HEK293T (cell line): Measurements from ENCODE around the gene KCNK7.

ENCODE experiments used
- CTCF ChIA-PET: fragments of 350-600 bp; formaldehyde crosslinking; extraction: SDS; loops from one replicate; lab custom pipeline; 2021; ENCODE audit warnings: antibody characterized with exemption, inconsistent platforms; lab: Yijun Ruan, JAX
- POLR2A ChIA-PET: fragments of 350-600 bp; formaldehyde crosslinking; extraction: SDS; loops from one replicate; lab custom pipeline; 2020; ENCODE audit warnings: antibody characterized with exemption, inconsistent platforms; lab: Yijun Ruan, JAX
- DNase-seq: peaks from one replicate; pipeline ENCODE4 v3.0.0; 2012; ENCODE audit warnings: mixed read lengths; ENCODE audit errors: extremely low spot score
- ARNT ChIP-seq: fragments of 450-650 bp; IDR thresholded peaks from 2 replicates; pipeline ENCODE4 v1.6.1; 2017; ENCODE audit warnings: mild to moderate bottlenecking
- BHLHE40 ChIP-seq: fragments of 450-650 bp; IDR thresholded peaks from 2 replicates; pipeline ENCODE4 v1.6.1; 2016; ENCODE audit warnings: mild to moderate bottlenecking, moderate library complexity, borderline replicate concordance
- CTBP1 ChIP-seq: fragments of 450-650 bp; IDR thresholded peaks from 2 replicates; pipeline ENCODE4 v1.6.1; 2016; ENCODE audit warnings: borderline replicate concordance
- ELF4 ChIP-seq: fragments of 450-650 bp; IDR thresholded peaks from 2 replicates; pipeline ENCODE4 v1.6.1; 2017; ENCODE audit warnings: antibody characterized with exemption
- FOXA1 ChIP-seq: fragments of 450-650 bp; IDR thresholded peaks from 2 replicates; pipeline ENCODE4 v1.6.1; 2016; ENCODE audit warnings: mild to moderate bottlenecking
- FOXK2 ChIP-seq: fragments of 450-650 bp; IDR thresholded peaks from 2 replicates; pipeline ENCODE4 v1.6.1; 2016; ENCODE audit warnings: mild to moderate bottlenecking
- FOXM1 ChIP-seq: fragments of 450-650 bp; IDR thresholded peaks from 2 replicates; pipeline ENCODE4 v1.6.1; 2017; ENCODE audit warnings: mild to moderate bottlenecking, borderline replicate concordance
- HDGF ChIP-seq: fragments of 450-650 bp; IDR thresholded peaks from 2 replicates; pipeline ENCODE4 v1.6.1; 2017; ENCODE audit warnings: antibody characterized with exemption, borderline replicate concordance
- L3MBTL2 ChIP-seq: fragments of 450-650 bp; conservative IDR thresholded peaks from 2 replicates; pipeline ENCODE4 v1.6.1; 2016; ENCODE audit warnings: mild to moderate bottlenecking
- LEF1 ChIP-seq: fragments of 450-650 bp; IDR thresholded peaks from 2 replicates; pipeline ENCODE4 v1.6.1; 2017; ENCODE audit warnings: mild to moderate bottlenecking, borderline replicate concordance
- NFRKB ChIP-seq: fragments of 450-650 bp; IDR thresholded peaks from 2 replicates; pipeline ENCODE4 v1.6.1; 2016; ENCODE audit warnings: mild to moderate bottlenecking, moderate library complexity
- SP1 ChIP-seq: fragments of 450-650 bp; IDR thresholded peaks from 2 replicates; pipeline ENCODE4 v1.6.1; 2017
- SUZ12 ChIP-seq: fragments of 450-650 bp; IDR thresholded peaks from 2 replicates; pipeline ENCODE4 v1.6.1; 2016; ENCODE audit warnings: mild to moderate bottlenecking
- TARDBP ChIP-seq: fragments of 450-650 bp; IDR thresholded peaks from 2 replicates; pipeline ENCODE4 v1.6.1; 2016
- ZNF384 ChIP-seq: fragments of 450-650 bp; IDR thresholded peaks from 2 replicates; pipeline ENCODE4 v1.6.1; 2016
- TF ChIP-seq, protein P1 (sequence below): fragments of 450-650 bp; IDR thresholded peaks from 2 replicates; pipeline ENCODE4 v1.6.1; 2016

The KCNK7 gene

DNA sequence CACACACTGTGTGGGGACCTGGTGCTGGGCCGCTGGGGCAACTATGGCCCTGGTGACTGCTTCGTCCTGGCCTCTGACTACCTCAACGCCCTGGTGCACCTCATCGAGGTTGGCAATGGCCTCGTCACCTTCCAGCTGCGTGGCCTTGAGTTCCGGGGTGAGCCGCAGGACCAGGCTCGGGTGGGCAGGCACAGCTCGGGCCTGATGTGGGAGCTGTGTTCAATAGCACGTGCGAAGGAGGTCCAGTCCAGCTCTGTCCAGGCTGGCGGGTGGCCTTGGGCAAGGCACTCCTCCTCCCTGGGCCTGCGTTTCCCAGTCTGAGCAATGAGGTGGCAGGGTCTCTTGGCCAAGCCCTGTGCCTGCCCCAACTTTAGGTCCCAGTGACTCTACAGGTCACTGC, 34.0 kb upstream of the KCNK7 start:
- DNase-seq, result no peak
- TF ChIP-seq FOXK2, result no peak
- no peak for TF ChIP-seq CTBP1
- TF ChIP-seq SP1, result no peak
- TF ChIP-seq SUZ12, result no peak
- TF ChIP-seq BHLHE40, result no peak
- no peak for TF ChIP-seq ZNF384
- TF ChIP-seq, protein P1, sequence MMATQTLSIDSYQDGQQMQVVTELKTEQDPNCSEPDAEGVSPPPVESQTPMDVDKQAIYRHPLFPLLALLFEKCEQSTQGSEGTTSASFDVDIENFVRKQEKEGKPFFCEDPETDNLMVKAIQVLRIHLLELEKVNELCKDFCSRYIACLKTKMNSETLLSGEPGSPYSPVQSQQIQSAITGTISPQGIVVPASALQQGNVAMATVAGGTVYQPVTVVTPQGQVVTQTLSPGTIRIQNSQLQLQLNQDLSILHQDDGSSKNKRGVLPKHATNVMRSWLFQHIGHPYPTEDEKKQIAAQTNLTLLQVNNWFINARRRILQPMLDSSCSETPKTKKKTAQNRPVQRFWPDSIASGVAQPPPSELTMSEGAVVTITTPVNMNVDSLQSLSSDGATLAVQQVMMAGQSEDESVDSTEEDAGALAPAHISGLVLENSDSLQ, result no peak
- TF ChIP-seq L3MBTL2, result no peak
- TF ChIP-seq FOXM1, result no peak
- no peak for TF ChIP-seq TARDBP
- no peak for TF ChIP-seq FOXA1
- TF ChIP-seq LEF1, result no peak
- no peak for TF ChIP-seq HDGF
- TF ChIP-seq ARNT, result no peak
- no peak for TF ChIP-seq NFRKB
- TF ChIP-seq ELF4, result no peak
- CTCF ChIA-PET, result no interaction called here
- POLR2A ChIA-PET, result interaction anchor here (0.6 to 1.3 kb wide), 2 partner anchors 8 to 14 kb away, joined by 3 to 4 read pairs; partner anchors contain the start of genes PCNX3 and SIPA1

DNA sequence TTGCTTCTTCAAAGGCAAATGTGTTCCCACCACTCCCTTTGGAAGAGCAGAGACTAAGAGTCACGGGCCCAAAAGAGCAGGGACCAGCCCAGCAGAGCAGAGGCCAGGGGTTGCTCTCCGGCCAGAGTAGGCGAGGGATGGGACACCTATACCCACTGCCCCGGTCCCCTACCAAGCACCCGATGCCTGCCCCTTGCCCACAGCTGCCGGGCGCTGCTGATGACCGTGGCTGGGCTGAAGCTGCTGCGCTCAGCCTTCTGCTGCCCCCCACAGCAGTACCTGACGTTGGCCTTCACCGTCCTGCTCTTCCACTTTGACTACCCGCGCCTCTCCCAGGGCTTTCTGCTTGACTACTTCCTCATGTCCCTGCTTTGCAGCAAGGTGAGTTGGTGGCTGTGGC, 31.6 kb upstream of the KCNK7 start:
- TF ChIP-seq NFRKB (no peak), SUZ12 (no peak), TARDBP (no peak), LEF1 (no peak), SP1 (no peak), CTBP1 (no peak), FOXM1 (no peak), BHLHE40 (no peak), L3MBTL2 (no peak), ZNF384 (no peak), ARNT (no peak)
- ChIA-PET POLR2A (interaction anchor here (1.0 to 2.3 kb wide), 3 partner anchors 11 to 262 kb away, joined by 3 to 7 read pairs (median 3); partner anchors contain the start of gene SIPA1), CTCF (interaction anchor here (0.6 kb wide), 1 partner anchor 153 kb away, joined by 3 read pairs; no protein-coding TSS in a partner anchor)
- DNase-seq, result no peak

DNA sequence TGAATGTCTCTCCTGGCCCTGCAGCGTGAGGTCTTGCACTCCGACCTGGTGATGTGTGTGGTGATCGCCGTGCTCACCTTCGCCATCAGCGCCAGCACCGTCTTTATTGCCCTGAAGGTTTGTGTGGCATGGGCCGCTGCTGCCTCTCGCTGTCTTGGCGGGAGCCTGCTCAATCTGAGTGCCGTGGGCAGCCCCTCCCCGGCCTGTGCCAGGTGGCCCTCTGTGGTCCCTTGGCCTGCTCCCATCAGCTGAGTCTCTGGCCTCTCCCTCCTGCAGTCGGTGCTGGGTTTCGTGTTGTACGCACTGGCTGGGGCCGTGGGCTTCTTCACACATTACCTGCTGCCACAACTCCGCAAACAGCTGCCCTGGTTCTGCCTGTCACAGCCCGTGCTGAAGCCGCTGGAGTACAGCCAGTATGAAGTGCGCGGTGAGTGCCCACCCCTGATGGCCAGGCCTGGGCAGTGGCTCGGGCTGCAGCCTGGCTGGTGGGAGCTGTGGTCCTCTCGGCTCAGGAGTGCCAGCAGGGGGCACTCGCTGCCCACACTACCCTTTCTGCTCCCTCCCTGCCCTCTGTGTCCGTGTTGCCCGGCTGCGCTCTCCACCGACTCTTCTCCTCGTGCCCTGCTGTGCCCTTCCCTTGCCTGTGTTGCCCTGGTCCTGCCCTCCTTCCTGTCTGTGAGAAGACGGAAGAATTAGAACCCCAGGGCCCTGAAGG, 30.2 kb upstream of the KCNK7 start:
- peak; percentile 54 for DNase-seq
- ChIA-PET CTCF (interaction anchor here (0.6 to 1.5 kb wide), 5 partner anchors 8 to 193 kb away, joined by 3 to 6 read pairs (median 5); partner anchors contain the start of gene SIPA1), POLR2A (interaction anchor here (0.8 to 2.3 kb wide), 4 partner anchors 10 to 95 kb away, joined by 3 to 7 read pairs (median 4); partner anchors contain the start of genes PCNX3, RELA, RNASEH2C and SIPA1)
- TF ChIP-seq TARDBP (no peak), LEF1 (no peak), SP1 (no peak), ELF4 (no peak), L3MBTL2 (no peak), FOXK2 (no peak), HDGF (no peak)
- TF ChIP-seq, protein P1, result no peak

DNA sequence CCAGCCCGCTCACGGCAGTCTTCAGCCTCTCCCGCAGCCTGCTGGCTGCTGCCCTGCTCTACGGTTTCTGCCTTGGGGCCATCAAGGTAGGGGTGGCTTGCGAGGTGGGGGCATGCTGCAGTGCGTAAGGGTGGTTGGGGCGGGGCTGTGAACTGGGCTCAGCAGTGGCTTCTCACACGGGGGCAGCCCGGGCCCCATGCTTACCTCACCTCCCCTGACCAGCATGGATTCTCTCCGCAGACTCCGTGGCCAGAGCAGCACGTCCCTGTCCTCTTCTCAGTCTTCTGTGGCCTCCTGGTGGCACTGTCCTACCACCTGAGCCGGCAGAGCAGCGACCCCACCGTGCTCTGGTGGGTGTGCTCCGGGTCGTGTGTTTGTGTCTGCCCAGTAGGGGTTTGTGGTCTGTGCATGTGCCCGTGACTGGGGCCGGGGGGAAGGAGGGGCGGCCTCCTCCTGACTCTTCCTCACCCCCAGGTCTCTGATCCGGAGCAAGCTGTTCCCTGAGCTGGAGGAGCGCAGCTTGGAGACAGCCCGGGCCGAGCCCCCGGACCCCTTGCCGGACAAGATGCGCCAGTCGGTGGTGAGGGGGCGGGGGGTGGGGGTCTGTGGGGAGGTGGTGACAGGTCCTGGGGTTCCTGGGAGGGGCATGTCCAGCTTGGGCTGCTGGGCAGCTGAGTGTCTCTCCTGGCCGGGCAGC, 29.5 kb upstream of the KCNK7 start:
- TF ChIP-seq TARDBP (no peak), LEF1 (no peak)
- no peak for DNase-seq
- CTCF ChIA-PET, result interaction anchor here (0.8 to 1.5 kb wide), 4 partner anchors 8 to 194 kb away, joined by 3 to 6 read pairs (median 4); partner anchors contain the start of gene SIPA1
- POLR2A ChIA-PET, result interaction anchor here (2.3 kb wide), 1 partner anchor 13 kb away, joined by 7 read pairs; the partner anchor contains the start of gene SIPA1

DNA sequence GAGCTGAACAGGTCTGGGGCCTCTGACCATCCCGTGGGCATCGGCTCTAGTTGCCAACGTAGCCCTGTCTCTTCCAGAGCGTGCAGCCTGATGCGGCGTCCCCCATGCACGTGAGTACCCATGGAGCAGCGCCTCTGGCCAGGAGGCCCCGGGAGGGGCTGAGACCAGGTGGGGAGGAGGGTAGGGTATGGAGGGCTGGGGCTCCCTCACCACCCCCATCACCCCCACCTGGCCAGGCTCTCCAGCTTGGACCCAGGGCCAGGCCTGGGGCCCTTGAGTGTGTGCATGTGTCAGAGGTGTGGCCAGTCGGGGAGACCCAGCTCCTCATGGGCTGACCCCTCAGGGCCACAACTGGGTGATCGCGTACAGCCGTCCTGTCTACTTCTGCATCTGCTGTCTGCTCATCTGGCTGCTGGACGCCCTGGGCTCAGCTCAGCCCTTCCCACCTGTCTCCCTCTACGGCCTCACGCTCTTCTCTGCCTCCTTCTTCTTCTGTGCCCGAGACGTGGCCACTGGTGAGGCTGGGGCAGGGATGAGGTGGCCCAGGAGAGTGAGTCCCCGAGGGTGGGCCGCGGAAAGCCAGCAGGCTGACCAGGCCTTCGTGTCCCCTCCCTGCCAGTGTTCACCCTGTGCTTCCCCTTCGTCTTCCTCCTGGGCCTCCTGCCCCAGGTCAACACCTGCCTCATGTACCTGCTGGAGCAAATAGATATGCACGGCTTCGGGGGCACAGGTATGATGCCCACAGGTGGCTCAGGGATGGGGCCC, 28.4 kb upstream of the KCNK7 start:
- CTCF ChIA-PET, result no interaction called here
- TF ChIP-seq CTBP1 (no peak), TARDBP (no peak), FOXA1 (no peak), ELF4 (no peak), SUZ12 (no peak), BHLHE40 (no peak), FOXK2 (no peak), L3MBTL2 (no peak), HDGF (no peak), NFRKB (no peak), ZNF384 (no peak), ARNT (no peak), SP1 (no peak), LEF1 (no peak), FOXM1 (no peak)
- TF ChIP-seq, protein P1, result no peak
- POLR2A ChIA-PET, result interaction anchor here (1.1 to 1.9 kb wide), 2 partner anchors 9 to 14 kb away, joined by 3 to 7 read pairs; partner anchors contain the start of gene SIPA1

More for the DNA sequence above, 28.4 kb upstream of the KCNK7 start:
- DNase-seq, result no peak
